ENCODE data around the gene PTPRU. TPM values are rescaled to one million over a fixed set of nuclear protein-coding genes. Genes with fewer than 3 reads are reported as not detected.

The PTPRU gene
- total RNA-seq, 1 donor from 2014 or later: 53.2 TPM

- H3K4me3 ChIP-seq (ENCODE audit: low read depth, low read length): no peak overlapping the region
- TF ChIP-seq, protein P1, sequence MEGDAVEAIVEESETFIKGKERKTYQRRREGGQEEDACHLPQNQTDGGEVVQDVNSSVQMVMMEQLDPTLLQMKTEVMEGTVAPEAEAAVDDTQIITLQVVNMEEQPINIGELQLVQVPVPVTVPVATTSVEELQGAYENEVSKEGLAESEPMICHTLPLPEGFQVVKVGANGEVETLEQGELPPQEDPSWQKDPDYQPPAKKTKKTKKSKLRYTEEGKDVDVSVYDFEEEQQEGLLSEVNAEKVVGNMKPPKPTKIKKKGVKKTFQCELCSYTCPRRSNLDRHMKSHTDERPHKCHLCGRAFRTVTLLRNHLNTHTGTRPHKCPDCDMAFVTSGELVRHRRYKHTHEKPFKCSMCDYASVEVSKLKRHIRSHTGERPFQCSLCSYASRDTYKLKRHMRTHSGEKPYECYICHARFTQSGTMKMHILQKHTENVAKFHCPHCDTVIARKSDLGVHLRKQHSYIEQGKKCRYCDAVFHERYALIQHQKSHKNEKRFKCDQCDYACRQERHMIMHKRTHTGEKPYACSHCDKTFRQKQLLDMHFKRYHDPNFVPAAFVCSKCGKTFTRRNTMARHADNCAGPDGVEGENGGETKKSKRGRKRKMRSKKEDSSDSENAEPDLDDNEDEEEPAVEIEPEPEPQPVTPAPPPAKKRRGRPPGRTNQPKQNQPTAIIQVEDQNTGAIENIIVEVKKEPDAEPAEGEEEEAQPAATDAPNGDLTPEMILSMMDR (IDR thresholded peaks at IDR 0.05; ENCODE audit: insufficient read depth, low read length, severe bottlenecking): no peak
- FAIRE-seq (no peak), DNase-seq (ENCODE audit: low read depth) (peak; percentile 55)
- H3K27me3 ChIP-seq (ENCODE audit: control insufficient read depth, insufficient read depth, low read length): no peaks in the 10 kb centered on the region
- H3K36me3 ChIP-seq (ENCODE audit: control insufficient read depth, insufficient read depth, low read length): peaks cover 35% of the 10 kb centered on the region
Observed at GRCh38 chr1:29196863-29197589, 39.3 kb upstream of the PTPRU start.

DNA sequence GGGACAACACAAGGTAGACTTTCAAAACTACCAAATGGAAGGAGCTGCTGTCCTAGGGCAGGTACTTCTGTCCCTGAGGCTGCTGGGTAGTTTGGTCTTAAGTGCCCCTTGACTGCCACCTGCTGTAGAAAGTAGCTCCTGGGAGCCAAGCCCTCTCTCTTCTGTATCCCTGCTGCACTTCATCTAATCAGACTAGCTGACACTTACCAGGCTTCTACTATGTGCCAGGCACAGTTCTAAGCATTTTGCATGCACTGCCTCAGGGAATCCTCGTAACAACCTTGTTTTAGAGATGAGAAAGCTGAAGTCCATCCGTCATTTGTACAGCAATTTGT is 38.8 kb upstream of the PTPRU start:
- DNase-seq (ENCODE audit: low read depth): peak; percentile 62
- TF ChIP-seq, protein P1 (IDR thresholded peaks at IDR 0.05; ENCODE audit: insufficient read depth, low read length, severe bottlenecking): peak; percentile 74
- H3K27me3 ChIP-seq (ENCODE audit: control insufficient read depth, insufficient read depth, low read length): no peaks in the 10 kb centered on the region
- FAIRE-seq: no peak
- no peak overlapping the region for H3K4me3 ChIP-seq (ENCODE audit: low read depth, low read length)
- peaks cover 35% of the 10 kb centered on the region for H3K36me3 ChIP-seq (ENCODE audit: control insufficient read depth, insufficient read depth, low read length)

DNA sequence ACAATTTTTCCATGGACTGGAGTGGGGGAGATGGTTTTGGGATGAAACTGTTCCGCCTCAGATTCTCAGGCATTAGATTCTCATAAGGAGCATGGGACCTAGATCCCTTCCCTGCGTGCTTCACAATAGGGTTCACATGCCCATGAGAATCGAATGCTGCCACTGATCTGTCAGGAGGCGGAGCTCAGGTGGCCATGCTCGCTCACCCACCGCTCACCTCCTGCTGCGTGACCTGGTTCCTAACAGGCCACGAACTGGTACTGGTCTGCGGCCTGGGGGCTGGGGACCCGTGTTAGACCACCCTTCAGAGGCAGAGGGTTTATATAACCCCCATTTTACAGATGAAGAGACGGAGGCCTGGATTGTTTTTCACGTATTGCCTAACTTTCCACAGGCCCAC is 38.3 kb upstream of the PTPRU start:
- Histone ChIP-seq H3K4me3 (ENCODE audit: low read depth, low read length) (no peak overlapping the region), H3K27me3 (ENCODE audit: control insufficient read depth, insufficient read depth, low read length) (no peaks in the 10 kb centered on the region), H3K36me3 (ENCODE audit: control insufficient read depth, insufficient read depth, low read length) (peaks cover 35% of the 10 kb centered on the region)
- no peak for DNase-seq (ENCODE audit: low read depth)
- peak; percentile 55 for FAIRE-seq
- TF ChIP-seq, protein P1 (IDR thresholded peaks at IDR 0.05; ENCODE audit: insufficient read depth, low read length, severe bottlenecking): no peak

GRCh38 chr1:29200906-29201594 is 35.3 kb upstream of the PTPRU start:
- TF ChIP-seq, protein P1 (IDR thresholded peaks at IDR 0.05; ENCODE audit: insufficient read depth, low read length, severe bottlenecking): no peak
- H3K4me3 ChIP-seq (ENCODE audit: low read depth, low read length): no peak overlapping the region
- DNase-seq (ENCODE audit: low read depth) (no peak), FAIRE-seq (no peak)
- no peaks in the 10 kb centered on the region for H3K27me3 ChIP-seq (ENCODE audit: control insufficient read depth, insufficient read depth, low read length)
- H3K36me3 ChIP-seq (ENCODE audit: control insufficient read depth, insufficient read depth, low read length): peaks cover 23% of the 10 kb centered on the region

- DNase-seq (ENCODE audit: low read depth) (no peak), FAIRE-seq (no peak)
- TF ChIP-seq, protein P1 (IDR thresholded peaks at IDR 0.05; ENCODE audit: insufficient read depth, low read length, severe bottlenecking): no peak
- Histone ChIP-seq H3K27me3 (ENCODE audit: control insufficient read depth, insufficient read depth, low read length) (no peaks in the 10 kb centered on the region), H3K36me3 (ENCODE audit: control insufficient read depth, insufficient read depth, low read length) (peaks cover 28% of the 10 kb centered on the region), H3K4me3 (ENCODE audit: low read depth, low read length) (no peak overlapping the region)
Observed at GRCh38 chr1:29201595-29202051, 34.7 kb upstream of the PTPRU start.
